ENCODE measurements around the gene PRSS23.
"Not testable (repeated sequence)": the region's sequence is repeated elsewhere in the genome, so short reads cannot be mapped to it uniquely, and the experiment has no call there.

The PRSS23 gene, protein sequence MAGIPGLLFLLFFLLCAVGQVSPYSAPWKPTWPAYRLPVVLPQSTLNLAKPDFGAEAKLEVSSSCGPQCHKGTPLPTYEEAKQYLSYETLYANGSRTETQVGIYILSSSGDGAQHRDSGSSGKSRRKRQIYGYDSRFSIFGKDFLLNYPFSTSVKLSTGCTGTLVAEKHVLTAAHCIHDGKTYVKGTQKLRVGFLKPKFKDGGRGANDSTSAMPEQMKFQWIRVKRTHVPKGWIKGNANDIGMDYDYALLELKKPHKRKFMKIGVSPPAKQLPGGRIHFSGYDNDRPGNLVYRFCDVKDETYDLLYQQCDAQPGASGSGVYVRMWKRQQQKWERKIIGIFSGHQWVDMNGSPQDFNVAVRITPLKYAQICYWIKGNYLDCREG
- 0.28 to 5.4 (median 1.2) reads per million in 18 experiments for total RNA-seq

GRCh38 chr11:86800076-86800959 is at the start of gene PRSS23:
PRSS23 (plus strand) TSS chr11:86800542; CDS start chr11:86807644, 7,102 bp downstream.
- DNase-seq: peak in 1 of 2 donors; percentile 31

- no peak for DNase-seq
Measured at GRCh38 chr11:86753459-86753858, 46.9 kb upstream of the PRSS23 start.

GRCh38 chr11:86755146-86755545 is 45.2 kb upstream of the PRSS23 start:
- DNase-seq: no peak

GRCh38 chr11:86758171-86758570 is 42.2 kb upstream of the PRSS23 start:
- peak; percentile 9 to 34 for DNase-seq

DNA sequence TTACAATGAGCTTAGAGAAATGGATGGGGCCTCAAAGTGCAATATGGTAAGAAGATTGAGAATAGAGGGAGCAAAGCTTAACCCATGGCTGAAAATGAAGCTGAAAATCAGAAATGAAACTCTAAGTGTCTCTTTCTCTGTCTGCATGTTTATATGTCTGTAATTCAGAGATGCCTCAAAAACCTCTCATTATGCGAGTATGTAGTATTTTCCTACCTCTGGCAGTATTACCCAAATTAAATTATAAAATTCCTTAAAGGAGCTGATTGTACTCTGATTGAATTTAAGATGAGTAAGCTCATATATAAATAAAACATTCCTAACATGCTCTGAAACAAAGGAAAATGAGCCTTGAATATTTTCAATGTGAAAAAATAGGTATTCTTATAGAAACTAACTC is 39.8 kb upstream of the PRSS23 start:
- no peak for DNase-seq

DNA sequence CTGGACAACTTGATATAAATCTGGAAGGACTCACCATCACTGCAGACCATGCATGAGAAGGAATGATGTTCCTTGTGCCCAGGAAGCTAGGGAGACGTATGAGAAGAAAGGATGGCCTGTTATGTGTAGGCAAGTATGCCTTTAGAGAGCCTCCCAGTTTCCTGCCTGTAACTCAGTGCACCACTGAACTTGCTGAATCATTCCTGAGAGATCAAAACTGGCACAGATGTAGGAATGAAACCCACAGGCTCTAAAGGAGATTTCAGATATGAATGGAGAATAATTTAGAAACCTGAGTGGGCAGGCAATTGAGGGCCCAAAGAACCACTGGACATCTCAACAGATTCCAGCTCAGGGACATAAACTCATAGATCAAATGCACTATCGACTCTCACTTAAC is 38.4 kb upstream of the PRSS23 start:
- DNase-seq: no peak

- no peak for DNase-seq
Measured at GRCh38 chr11:86765203-86765602, 35.1 kb upstream of the PRSS23 start.

GRCh38 chr11:86765878-86766277 is 34.5 kb upstream of the PRSS23 start:
- DNase-seq: no peak

GRCh38 chr11:86769219-86769618 is 31.1 kb upstream of the PRSS23 start:
- no peak for DNase-seq

GRCh38 chr11:86770473-86771027 is 29.8 kb upstream of the PRSS23 start:
- not testable (repeated sequence) for DNase-seq

DNA sequence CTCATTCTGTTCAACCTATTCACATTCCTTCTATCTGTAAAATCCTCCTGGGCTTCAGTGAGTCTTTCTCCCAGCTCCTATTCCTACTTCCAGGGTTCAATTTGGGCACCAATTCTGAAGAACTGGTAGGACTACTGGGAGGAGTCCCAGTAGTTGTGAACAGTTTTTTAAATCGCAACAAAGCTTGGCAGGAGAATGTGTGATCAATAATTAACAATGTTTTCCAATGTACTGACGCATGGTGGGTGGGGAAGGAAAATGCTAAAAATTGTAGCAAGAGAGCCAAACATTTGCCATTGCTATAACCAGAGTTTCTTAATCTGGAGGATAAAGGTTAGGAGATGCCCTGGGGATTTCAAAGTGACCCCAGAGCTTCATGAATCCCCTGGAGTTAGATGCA is 27.3 kb upstream of the PRSS23 start:
- no peak for DNase-seq

GRCh38 chr11:86773513-86774252 is 26.7 kb upstream of the PRSS23 start:
- no peak for DNase-seq

GRCh38 chr11:86774417-86774816 is 25.9 kb upstream of the PRSS23 start:
- no peak for DNase-seq

DNA sequence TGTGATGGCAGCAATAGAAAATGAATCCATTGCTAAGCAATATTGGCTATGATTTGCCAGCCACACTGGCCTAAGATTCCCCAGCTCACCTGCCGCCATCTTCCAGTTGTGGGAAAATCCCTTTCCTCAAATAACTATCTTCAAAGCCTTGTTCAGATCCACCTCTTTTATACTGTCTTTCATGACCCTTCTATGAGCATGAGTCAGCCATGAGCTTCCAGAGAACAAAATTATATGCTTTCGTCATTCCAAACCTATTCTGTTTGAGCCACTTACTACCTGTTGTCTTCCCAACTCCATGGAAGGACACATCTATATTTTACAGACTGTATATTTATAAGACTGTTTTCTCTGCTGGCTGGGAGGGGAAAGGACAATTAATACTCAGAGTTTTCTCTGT is 25.0 kb upstream of the PRSS23 start:
- DNase-seq: no peak

DNA sequence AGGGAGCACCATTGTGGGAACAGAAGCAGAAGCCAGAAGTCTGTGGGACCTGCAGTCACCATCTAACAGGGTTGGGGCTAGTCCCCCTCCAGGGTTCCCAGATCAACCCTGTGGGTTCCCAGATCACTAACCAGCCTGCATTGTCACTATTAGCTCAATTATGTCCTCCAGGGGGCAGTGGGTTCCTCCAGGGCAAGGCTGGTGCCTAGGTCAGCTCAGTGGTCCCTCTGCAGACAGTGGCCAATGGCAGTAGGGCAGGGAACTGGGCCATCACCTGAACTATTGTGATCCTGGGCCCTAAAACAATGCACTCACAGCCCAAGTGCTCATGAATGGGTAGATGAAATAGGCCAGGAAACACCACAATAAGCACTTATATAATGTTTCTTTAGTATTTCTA is 18.8 kb upstream of the PRSS23 start:
- no peak for DNase-seq

DNA sequence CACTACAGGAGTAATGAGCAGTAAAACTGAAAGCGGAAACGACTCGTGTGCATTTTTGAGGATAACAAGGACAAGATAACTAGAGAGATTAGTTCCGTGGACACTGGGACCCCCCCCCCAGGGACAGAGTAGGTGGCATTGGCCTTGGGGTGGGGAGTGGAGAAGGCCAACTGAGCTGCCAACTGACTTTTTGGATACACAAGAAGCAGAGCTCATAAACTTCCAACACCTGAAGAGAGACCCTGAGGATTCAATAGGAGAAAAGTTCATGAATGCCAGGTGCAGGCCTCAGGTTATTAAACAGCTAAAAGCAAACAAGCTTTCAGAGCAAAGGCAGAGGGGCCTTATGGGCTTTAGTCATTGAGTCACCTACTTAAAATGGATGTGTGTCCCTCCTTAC is 17.6 kb upstream of the PRSS23 start:
- DNase-seq: no peak

- no peak for DNase-seq
Measured at GRCh38 chr11:86783661-86784060, 16.7 kb upstream of the PRSS23 start.

DNA sequence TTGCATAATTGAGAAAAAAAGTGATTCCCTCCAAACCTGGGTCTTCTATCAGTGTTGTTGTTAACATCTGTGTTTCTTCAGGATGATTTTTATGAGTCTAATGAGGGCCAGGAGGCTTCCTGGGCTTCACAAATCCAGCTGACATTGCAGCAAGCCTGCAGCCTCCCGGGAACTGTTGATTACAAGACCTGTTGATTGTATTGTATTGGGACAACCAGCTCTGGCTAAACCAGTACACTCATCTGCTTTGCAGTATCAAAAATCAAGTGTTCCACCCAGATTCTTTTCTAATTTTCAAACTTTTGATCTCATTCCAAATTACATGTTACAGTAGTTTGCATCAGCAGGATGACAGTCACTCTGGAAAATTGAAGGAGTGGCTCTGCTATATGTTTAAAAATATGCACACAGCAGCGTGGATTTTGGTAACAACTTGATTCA is 16.1 kb upstream of the PRSS23 start:
- DNase-seq: no peak

DNA sequence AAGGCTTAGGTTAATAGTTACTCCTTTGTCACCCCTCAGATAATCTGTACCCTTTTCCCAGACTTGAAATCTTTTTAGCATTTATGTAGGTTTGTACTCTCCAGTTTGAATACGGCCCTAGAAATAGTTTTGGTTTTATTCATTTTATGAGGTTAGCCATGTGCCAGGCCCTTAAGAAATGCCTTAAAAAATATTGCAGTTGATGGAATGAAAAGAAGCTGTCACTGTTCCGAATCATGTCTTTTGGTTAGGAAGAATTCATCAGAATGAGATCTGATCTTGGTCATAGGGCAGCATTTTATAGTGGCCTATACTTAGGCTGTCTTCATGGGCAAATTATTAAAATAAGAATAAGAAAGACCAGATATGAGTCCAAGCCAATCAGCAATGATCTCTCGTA is 14.8 kb upstream of the PRSS23 start:
- no peak for DNase-seq

GRCh38 chr11:86787018-86787536 is 13.3 kb upstream of the PRSS23 start:
- peak in 1 of 2 donors; percentile 9 for DNase-seq

GRCh38 chr11:86787656-86788055 is 12.7 kb upstream of the PRSS23 start:
- no peak for DNase-seq

GRCh38 chr11:86790195-86790725 is 10.1 kb upstream of the PRSS23 start:
- no peak for DNase-seq

Data from inflammatory macrophage (primary cell).